DND-41 (cell line): ENCODE data around the gene PLA2G4E.

Source experiments
- CTCF ChIP-seq: IDR thresholded peaks from 2 replicates; pipeline ENCODE4 v1.5.1; 2012; ENCODE audit warnings: borderline replicate concordance, low read length, moderate library complexity, mild to moderate bottlenecking; ENCODE audit not compliant: poor library complexity, severe bottlenecking; ENCODE audit errors: extremely low read depth
- EZH2 ChIP-seq: IDR thresholded peaks from 3 replicates; pipeline ENCODE4 v1.6.1; 2012; ENCODE audit warnings: borderline replicate concordance, low read depth, mild to moderate bottlenecking, moderate library complexity, low read length, inconsistent platforms; ENCODE audit not compliant: severe bottlenecking

GRCh38 chr15:42009022-42009421 lies 11.8 kb downstream of the PLA2G4E start:
- no peak for TF ChIP-seq CTCF
- TF ChIP-seq EZH2 = no peak
